C1 segment of cervical spinal cord (tissue), 14 donors: ENCODE data around the gene IL1F10.
"Not testable (repeated sequence)": the region's sequence is repeated elsewhere in the genome, so short reads cannot be mapped to it uniquely, and the experiment has no call there.

Experiments used
- DNase-seq, 14 donors: peaks; one replicate each; lab custom pipeline; 2025; lab: John Stamatoyannopoulos, UW

The IL1F10 gene

GRCh38 chr2:113081488-113082210, 13.9 kb downstream of the IL1F10 start:
- DNase-seq, result no peak

DNA sequence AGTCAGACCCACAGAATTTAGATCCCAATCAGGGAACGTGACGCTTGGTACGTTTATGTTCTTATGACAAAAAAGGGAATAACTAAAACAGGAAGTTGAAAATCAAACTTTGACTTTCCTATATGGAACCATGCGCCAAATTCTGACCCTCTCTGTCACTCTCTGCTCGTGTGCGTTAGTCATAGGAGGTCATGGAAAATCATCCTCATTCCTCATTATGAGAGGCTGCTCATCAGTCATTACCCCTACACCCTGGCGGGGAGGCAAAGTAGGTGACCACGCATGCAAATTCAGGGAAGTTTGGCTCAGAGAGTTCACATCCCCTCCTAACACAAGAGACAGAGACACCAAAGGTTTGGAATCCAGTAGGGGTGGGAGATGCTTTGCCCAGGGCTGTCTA, 15.5 kb downstream of the IL1F10 start:
- no peak for DNase-seq

DNA sequence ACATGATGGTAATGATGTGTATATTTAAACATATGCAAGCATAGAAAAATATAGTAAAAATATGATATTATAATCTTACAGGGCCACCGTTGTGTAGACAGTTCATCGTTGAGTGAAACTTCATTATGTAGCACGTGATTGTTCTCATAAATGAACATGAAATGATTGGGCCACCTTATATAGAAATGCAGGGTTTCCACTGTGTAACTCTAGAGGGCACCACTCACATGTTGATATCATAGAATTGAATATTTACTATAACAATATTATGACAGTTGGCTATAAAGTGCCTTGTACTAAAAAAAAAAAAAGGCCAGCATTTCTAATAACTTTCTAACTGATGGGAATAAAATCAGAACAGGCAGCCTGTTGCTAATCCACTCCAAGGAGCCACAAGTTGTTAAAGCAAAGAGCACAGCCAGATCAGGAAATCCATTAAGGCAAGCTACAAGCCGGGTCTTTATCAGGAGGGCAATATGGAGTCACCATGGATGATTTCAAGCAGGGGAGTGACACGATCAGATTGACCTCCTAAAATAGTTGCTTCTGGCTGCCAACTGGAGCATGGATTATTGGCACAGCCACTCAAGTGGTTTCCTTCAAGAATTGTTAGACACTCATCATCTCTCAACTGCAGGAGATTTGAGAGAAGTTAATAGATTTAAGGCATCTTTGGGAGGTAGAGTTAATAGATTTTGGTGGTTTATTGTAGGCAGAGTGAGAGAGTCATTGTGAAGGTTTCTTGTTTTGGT, 16.7 kb downstream of the IL1F10 start:
- DNase-seq, result no peak

- no peak for DNase-seq
Observed at GRCh38 chr2:113085542-113085941, 17.8 kb downstream of the IL1F10 start.

DNA sequence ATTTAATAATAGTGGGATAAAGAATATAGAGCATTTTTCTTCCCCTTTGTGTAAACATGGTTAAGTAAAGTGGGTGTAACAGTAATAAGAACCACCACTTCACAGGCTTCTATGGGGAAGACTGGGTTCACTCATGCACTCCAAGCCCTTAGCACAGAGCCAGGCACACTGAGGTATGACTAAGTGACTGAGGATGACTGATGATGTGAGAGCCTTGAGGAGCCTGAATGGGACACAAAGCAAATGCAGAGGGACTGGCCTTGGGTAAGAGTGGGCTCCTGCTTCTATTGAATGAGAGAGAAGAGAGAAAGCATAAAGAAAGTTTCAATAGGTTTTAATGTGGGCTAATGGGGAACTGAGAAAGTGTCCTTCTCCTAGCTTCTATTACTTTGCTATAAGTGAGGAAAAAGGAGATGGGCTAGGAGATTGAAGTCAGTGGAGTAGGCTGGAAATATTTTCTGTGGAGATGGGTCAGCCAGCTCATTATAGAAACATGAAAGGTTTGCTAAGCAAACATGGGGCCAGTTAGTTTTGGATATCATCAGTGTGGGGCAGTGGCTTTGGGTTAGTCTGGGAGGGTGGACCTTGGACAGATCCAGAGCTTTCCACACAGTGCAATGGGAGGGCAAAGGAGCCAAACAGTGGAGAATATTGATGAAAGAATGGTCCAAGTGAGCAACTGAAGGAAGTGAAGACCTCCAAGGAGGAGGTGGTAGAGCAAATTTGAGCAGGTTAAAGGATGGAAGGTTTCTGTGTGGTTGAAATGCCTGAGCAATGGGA, 20.6 kb downstream of the IL1F10 start:
- no peak for DNase-seq

- DNase-seq, result no peak
Observed at GRCh38 chr2:113089916-113090315, 22.1 kb downstream of the IL1F10 start.

DNA sequence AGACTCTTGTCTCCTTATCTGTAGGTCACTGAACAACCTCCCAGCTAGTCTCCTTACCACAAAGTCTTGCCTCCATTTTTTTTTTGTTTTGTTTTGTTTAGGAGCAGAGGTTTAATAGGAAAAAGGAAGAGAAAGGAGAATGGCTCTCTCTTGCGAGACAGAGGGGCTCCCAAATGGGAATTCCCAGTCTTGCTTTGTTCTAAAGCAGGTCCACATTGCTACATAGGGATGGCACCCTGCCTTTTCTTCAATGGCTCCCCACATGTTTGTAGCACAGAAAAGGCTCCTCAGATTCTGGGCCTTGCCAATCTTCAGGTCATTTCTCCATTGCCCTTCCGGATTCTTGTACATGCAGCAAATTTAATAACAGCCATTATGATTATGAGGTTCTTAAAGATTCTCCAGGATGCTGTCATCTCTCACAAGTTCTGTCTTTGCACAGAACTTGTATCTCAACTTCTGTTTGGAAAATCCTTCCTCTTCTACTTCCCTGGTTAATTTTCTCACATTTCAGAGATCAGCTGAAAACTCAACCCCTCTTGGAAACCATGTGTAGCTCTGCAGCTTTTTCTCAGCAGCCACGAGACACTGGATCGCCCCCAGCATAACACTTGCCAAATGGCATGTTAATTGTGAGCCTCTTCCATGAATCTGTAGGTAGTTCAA, 23.6 kb downstream of the IL1F10 start:
- DNase-seq, result no peak

DNA sequence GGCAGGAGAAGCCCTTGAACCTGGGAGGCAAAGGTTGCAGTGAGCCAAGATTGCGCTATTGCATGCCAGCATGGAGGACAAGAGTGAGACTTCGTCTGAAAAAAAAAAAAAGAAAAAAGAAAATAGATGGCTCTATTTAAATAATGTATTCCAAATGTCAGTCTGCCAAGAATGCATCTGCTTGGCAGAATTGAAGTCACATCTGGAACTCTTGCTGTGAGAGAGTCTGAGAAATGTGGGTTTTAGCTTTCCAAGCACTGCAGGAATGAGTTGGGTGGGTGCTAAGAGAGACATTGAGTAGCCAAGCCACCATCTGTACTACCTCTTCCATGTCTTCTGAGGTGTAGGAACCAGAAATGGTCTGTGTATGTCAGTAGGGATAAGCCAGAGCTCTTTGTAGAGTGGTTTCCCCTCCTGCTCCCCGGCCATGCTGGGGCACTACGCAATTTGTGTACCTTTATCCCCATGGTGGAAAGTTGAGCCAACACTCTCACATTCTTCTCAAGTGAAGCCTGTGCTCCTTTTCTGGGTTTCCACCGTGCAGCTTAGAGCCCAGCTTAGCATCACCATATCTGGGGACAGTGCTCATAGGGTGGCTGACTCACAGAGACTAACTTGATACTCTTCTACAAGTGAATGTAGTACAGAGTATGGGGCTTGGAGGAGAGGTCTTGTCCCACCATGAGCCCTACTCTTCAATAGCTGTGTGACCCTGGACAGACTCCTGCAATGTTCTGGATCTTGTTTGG, 25.3 kb downstream of the IL1F10 start:
- no peak for DNase-seq

DNA sequence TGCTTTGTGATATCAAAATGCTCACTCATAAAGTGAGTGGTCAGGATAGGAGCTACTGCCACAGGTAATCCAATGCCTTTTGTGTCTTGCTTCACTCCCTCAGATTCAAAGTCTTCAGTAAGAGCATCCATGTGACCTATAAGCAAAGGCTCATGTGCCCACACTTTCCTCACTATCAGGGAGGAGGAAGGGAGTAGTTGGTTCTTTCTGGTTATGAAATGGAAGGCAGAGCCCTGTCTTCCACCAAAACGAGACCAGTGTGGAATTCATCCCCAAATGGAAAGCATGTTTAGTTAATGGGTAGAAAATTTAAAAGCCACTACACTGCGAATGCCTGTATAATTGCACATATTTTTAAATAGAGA, 25.8 kb downstream of the IL1F10 start:
- DNase-seq, result no peak

GRCh38 chr2:113096306-113096705, 28.5 kb downstream of the IL1F10 start:
- DNase-seq, result not testable (repeated sequence)

- DNase-seq, result not testable (repeated sequence)
Observed at GRCh38 chr2:113096842-113097618, 29.3 kb downstream of the IL1F10 start.

DNA sequence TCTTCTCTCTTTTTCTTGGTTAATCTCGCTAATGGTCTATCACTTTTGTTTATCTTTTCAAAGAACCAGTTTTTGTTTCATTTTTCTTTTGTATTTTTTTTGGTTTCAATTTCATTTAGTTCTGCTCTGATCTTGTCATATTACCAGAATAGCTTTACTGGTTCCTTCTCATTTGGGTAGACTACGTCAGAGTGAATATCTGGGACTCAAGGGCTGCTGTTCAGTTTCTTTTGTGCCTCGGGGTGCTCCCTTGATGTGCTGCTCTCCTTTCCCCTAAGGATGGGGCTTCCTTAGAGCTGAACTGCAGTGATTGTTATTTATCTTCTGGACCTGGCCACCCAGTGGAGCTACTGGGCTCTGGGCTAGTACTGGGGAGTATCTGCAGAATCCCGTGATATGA, 30.3 kb downstream of the IL1F10 start:
- no peak for DNase-seq

DNA sequence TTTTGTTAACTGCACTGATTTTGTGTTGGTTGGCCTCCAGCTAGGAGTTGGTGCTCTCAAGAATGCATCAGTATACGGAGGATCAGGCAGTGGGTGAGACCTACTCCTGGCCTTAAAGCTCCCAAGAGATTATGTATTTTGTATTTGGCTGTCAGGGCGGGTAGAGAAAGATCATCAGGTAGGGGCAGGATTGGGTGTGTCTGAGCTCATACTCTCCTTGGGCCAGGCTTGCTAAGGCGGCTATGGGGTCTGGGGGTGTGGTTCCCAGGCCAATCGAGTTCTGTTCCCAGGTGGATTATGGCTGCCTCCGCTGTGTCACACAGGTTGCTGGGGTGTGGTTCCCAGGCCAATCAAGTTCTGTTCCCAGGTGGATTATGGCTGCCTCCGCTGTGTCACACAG, 30.8 kb downstream of the IL1F10 start:
- no peak for DNase-seq

- no peak for DNase-seq
Observed at GRCh38 chr2:113102133-113102532, 34.4 kb downstream of the IL1F10 start.

DNA sequence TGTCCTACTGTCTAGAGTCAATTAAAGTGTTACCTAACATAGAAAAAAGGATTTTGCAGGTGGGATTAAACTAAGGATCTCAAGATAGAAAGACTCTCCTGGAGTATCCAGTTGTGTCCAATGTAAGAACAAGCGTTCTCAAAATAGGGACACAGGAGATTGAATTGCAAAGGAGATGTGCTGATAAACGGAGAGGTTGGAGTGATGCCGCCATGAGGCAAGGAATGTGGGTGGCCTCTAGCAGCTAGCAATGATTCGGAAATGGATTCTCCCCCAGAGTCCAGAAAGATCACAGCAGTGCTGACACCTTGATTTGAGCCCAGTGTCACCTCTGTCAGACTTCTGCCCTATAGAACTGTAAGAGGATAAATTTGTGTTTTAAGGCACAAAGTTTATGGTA, 35.5 kb downstream of the IL1F10 start:
- DNase-seq, result no peak

DNA sequence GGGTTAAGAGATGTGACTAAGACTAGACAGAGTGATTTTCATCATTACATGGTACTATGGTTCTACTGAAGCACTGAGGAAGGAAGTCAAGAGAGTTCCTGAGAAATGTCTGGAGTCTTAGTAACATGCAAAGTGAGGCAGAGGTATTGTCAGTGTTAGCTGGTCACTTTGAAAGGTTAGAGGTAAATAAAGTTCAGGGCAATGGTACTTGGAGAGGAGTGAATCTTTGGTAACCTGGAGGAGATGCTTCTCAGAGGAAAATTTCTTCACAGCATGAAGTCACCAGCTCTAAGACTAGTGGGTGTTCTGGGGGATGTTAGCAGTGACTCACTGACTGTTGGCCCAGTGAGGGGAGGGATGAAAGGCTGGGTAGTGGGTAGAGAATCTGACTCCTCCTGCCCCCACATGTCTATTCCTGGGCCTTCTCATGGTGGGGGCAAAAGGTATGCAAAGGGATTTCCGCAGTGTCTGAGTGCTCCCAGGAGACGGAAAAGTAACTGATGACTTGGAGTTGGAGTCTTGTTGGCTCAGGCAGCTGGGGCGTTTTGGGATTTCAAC, 36.4 kb downstream of the IL1F10 start:
- no peak for DNase-seq

DNA sequence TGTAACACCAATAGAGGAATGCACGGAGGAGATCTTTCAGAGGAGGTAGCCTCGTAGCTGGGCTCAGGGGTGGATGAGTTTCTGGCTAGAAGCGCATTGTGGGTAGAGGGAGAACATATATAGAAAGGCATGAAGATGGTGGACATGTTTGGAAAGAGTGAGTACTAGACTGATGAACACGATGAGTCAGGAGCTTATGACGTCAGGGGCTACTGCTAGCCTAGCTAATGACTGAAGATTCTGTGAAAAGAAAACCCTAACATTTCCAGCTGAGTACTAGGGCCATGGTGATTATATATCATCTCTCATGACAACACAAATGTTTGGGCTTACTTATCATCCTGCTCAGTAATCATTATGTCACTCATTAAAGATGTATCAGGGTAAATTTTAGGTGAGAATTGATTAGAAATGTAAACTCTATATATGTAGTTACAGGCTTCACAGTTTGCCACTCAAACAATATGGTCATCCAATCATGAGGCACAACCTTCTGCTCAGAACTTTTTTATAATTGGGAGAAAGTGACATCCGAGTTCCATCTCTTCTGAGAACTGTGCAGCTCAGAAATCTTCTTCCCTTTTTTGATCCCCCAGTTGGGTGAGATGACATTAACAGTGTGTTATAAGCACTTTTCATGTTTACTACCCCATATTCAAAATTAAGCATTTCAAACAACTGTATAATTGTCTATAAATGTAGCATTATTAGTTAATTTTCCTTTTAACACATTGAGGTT, 37.4 kb downstream of the IL1F10 start:
- no peak for DNase-seq

GRCh38 chr2:113111121-113111520, 43.4 kb downstream of the IL1F10 start:
- no peak for DNase-seq

DNA sequence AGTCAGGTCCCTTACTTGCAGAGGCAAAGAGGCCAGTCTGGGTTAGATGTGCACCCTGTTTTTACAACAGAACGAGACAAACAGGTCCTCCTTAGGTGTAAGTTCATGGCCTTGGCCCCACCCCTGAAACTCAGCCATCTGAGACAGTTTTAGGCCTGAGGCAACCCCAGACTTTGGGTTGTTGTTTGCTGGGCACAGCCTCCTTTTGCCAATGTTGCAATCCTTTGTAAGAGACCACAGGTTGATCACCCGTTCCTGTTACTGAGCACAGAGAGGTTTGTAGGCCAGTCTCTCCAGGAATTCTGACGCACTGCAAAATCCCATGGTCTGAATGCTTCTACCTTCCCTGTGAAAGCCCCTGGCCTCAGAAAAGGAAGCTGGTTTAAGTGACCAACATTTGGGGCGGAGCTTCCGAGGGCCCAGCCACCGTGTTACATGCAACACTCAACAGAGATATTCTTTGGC, 44.1 kb downstream of the IL1F10 start:
- no peak for DNase-seq
